GM21447 (cell line): ENCODE data around the gene HOXB8.

Experiments used
- ATAC-seq: cut with Tn5 transposase; IDR thresholded peaks from one replicate; pipeline ENCODE4 v1.9.1; 2021; ENCODE audit not compliant: unreplicated experiment

Gene HOXB8

GRCh38 chr17:48624544-48625494 is 9.7 kb upstream of the HOXB8 start:
- ATAC-seq = no peak

DNA sequence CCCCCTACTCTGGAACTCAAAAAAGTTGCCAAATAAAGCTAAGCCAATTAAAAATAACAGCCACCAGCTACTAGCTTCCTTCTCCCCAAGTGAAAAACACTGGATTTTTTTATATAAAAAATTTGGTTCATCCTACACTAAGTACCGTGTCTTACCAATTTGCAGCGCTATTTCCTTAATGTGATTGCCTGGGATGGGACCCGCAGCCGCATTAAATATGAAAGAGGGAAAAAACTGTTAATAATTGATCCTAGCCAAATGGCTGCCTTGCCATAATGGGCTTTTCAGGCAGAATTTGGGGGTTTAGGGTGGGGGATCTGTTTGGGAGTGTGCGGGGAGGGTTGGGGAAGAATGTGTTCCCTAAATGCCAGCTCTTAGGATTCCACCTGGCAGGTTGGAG is 9.0 kb upstream of the HOXB8 start:
- ATAC-seq = no peak

GRCh38 chr17:48623583-48623982 is 8.5 kb upstream of the HOXB8 start:
- no peak for ATAC-seq

- no peak for ATAC-seq
Measured at GRCh38 chr17:48622857-48623256, 7.8 kb upstream of the HOXB8 start.

DNA sequence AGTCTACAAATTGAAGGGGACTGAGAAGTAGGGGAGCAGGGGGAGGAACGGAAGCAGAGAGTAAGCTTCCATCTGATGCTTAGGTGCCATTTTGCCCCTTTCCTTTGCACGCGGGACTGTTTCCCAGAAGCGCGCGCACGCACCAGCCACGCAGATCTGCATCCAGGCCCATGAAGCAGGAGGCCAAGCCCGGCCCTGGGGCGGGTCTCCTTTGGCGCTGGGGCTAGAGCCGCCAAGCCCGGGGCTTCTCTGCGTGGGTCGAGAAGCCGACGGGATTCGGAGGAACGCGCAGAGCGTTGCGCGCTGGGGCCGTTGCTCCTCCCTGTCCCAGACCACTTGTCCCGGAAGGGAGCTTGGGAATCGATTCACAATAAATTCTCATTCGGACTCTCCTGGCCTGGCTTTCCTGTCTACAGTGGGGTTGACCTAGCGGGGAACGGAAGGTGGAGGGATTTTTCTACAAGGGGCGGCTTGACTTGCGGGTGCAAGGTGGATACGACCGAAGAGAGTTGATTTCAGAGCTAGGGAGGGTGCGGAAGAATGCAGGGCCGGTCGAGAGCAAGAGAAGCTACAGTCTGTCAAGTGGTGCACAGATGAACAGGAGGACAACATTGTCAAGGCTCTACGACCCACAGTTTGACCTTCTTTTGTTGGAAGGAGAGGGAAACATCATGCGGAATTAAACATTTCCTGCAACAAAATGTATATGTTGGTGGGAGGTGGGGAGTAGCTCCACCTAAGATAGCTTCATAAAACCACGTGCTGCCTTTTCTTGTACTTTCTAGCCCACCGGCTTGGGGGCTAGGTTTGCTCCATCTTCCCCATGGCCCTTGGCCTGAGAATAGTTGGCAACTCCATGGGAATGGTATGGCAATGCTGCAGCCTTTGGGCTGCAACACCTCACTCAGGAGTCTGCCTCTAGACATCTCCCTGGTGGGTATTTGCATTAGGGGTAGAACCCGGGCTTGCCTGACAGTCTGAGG is 6.6 kb upstream of the HOXB8 start:
- ATAC-seq = no peak

DNA sequence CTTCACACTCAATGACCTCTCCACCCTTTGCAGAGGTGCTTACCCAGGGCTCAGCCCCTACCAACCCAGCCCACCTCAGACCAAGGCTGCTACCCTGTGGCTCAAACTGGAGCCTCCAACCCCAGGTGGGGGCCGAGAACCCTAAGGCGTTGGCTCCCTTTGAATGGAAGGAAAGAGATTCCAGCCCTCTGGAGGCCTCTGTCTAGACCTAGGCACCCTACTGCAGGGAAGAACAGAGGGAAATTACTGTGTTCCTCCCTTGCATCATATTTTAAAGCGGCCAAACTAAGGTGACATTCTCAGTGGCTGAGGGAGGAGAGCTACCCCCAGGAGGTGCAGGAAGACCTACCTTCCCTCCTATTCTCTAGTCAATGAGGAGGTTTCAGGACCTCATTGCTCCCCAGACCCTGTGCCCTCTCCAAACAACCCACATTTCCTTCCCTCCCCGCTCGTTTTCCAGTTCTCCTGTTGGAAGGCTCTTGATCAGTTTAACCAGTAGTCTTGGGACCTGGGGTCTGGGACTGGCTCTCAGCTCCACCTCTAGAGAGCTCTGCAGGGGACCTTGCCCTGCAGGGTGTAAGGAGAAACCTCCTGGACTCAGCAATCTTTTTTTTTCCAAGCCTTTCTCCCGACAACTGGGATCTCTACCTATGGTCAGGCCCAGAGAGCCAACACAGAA is 5.5 kb upstream of the HOXB8 start:
- no peak for ATAC-seq

- ATAC-seq = no peak
Measured at GRCh38 chr17:48619826-48620449, 4.8 kb upstream of the HOXB8 start.

- ATAC-seq = no peak
Measured at GRCh38 chr17:48618256-48618896, 3.3 kb upstream of the HOXB8 start.

GRCh38 chr17:48617471-48618255 is 2.6 kb upstream of the HOXB8 start:
- ATAC-seq = no peak

DNA sequence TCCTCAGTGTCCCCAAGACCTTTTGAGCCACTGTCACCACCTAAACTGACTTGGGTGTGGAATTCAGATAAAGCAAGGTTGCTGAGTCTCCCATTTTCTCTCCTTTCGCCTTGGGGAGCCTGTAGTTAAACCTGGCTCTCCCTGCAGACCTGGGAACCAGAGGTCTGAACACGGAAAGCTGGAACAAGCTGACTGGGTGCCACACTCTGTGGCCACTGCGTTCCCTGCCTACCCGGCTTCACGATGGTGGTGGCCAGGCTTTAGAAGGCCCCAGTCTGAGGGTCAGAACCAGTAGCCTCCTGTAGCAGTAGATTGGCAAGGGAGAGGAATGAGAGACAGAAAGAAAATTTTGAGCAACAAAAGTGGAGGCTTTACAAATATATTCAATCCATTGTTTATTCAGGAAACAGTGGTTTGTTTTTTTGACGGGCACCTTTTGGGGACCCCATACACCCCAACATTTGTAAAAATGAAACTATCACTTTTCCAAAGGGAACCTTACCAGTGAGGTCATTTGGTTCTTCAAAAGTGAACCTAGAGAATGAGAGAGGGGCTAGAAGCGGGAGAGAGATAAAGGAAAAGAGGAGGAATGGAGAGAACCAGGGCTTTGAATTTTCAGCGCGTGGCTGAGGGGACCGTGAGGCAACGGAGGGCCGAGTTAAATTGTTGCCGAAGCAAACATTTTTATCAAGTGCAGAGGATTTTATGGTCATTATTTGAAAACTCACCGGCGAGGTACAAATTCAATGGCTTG is 1.8 kb upstream of the HOXB8 start:
- no peak for ATAC-seq

GRCh38 chr17:48615963-48616716 is 1.0 kb upstream of the HOXB8 start:
- no peak for ATAC-seq

DNA sequence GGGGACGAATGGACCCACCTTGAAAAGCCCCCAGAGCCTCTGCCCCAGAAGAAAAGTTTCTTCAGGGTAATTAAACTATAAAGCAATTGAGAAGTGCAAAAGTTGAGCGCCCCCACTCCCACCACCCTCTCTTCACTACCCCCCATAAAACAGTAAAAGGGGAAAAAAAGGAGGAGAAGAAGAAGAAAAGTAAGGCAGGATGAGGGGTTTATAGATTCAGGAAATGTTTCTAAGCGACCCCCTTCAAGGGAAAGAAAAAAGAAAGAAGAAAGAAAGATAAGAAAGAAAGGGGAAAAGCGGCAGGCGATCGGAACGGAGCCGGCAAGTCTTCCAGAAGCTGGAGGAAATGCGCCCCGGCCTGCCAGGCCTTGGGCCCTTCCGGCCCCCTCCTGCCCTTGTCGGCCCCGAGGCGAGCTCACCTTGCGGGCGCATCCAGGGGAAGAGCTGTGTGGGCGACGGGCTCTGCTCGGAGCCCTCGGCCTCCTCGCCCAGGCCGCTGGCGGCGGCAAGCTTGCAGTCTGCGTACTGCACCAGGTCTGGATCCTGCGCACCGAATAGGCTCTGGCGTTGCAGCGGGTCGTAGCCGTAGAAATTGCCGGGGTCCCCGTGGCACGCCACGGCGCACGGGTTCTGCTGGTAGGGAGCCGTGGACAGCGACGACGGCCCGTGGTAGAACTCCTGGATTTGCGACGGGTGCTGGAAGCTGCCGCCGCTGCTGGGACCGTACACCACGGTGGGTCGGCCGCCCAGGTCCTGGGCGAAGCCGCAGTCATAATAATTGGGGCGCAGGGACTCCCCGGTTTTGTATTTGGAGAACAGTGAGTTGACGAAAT is 1.0 kb downstream of the HOXB8 start:
- ATAC-seq = no peak

DNA sequence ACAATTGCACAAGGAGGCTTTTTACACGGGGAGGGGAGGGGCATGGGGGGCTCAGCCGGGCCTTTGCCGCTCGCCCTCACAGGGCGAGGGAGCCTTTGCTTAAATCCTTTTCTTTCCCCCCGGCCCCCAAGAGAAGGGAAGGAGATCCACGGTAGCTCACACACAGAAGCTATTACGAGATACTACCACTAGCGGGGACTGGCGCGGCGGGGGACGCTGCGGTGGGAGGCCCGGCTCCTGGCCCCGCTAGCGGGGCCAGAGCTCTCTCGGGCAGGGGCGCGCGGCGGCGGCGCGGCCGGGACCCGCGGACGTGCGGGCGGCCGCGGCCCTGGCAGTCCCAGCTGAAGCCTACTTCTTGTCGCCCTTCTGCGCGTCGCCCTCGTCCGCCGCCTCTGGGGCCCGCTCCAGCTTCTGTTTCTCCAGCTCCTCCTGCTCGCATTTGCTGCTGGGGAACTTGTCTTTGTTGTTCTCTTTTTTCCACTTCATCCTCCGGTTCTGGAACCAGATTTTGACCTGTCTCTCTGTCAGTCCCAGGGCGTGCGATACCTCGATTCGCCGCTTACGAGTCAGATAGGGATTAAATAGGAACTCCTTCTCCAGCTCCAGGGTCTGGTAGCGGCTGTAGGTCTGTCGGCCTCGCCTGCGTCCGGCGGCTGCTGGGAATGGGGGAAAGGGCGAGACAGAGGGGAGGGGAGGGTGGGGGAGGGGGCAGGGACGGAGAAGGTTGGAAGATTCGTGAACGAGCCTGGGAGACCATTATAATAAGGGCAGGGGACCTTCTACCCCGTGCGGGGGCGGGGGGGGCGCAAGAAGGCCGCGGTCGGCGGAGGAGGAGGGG is 2.0 kb downstream of the HOXB8 start:
- no peak for ATAC-seq

- ATAC-seq = no peak
Measured at GRCh38 chr17:48612456-48612853, 2.6 kb downstream of the HOXB8 start.

GRCh38 chr17:48611681-48612455 is 3.2 kb downstream of the HOXB8 start:
- no peak for ATAC-seq
